GM12874 (cell line): Measurements from ENCODE around the gene NKX3-2.

Source experiments
- TF ChIP-seq, protein P1 (sequence below): IDR thresholded peaks from 2 replicates; pipeline ENCODE4 v1.5.1; 2011; ENCODE audit warnings: low read depth, mild to moderate bottlenecking, control low read depth, low read length, moderate library complexity; ENCODE audit not compliant: insufficient read depth

The NKX3-2 gene

DNA sequence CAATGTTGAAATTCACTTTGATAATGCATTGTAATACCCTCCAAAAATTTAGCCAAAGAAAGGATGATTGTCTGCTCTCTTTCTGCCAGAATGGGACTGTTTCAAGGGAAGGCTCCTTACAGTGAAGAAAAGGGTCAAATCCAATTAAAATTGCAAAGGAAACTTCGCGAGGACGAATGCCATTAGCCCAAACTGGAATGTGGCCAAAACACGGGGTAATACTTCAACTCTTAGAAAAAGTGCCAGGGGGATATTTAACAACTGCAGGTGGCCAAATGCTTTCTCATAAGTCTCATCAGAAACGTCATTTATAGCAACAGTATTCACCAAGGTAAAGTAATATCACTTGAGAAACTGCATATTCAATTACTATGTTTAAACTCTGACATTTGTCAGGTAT, 29.0 kb downstream of the NKX3-2 start:
- TF ChIP-seq, protein P1, sequence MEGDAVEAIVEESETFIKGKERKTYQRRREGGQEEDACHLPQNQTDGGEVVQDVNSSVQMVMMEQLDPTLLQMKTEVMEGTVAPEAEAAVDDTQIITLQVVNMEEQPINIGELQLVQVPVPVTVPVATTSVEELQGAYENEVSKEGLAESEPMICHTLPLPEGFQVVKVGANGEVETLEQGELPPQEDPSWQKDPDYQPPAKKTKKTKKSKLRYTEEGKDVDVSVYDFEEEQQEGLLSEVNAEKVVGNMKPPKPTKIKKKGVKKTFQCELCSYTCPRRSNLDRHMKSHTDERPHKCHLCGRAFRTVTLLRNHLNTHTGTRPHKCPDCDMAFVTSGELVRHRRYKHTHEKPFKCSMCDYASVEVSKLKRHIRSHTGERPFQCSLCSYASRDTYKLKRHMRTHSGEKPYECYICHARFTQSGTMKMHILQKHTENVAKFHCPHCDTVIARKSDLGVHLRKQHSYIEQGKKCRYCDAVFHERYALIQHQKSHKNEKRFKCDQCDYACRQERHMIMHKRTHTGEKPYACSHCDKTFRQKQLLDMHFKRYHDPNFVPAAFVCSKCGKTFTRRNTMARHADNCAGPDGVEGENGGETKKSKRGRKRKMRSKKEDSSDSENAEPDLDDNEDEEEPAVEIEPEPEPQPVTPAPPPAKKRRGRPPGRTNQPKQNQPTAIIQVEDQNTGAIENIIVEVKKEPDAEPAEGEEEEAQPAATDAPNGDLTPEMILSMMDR: no peak

DNA sequence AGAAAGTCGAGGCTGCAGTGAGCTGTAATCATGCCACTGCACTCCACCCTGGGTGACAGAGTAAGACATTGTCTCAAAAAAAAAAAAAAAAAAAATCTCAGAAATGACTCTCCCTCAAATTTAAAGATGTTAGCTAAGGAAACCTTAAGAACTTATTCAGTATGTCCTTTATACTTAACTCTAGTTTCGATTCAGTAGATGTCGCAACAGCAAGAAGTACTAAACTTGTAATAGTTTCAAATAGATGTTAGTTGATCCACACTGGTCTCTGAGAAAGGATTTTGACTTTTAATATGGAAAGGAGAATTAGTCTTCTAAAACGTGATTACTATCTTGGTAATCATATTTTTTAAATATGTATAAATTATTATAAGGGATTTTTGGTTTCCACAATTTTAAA, 29.6 kb downstream of the NKX3-2 start:
- TF ChIP-seq, protein P1: no peak

DNA sequence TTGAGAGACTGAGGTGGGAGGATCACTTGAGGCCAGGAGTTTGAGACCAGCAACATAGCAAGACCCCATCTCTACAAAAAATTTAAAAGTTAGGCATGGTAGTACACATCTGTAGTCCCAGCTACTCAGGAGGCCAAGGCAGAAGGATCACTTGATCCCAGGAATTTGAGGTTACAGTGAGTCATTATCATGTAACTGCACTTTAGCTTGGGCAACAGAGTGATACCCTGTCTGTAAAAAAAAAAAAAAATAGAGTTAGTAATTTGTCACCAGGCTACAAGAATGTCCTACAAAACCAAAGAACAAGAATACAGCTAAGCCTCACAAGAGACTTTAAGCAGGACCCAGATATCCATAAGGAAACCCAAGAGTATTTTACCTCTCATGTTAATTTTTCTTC, 33.2 kb downstream of the NKX3-2 start:
- TF ChIP-seq, protein P1: no peak

DNA sequence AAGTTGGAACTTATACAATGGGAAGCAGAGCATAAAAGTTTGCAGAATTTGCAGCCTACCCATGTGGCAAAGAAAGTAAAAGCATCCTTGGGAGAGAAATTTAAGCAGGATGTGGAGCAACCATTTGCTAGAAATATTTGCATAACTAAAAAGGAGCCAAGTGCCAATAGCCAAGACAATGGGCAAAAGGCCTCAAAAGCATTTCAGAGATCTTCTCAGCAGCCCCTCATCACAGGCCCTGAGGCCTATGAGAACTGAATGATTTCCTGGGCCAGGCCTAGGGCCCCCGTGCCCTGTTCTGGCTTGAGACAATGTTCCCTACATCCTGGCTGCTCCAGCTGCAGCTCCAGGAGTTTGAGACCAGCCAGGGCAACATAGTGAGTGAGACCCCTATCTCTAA, 34.9 kb downstream of the NKX3-2 start:
- TF ChIP-seq, protein P1: no peak

DNA sequence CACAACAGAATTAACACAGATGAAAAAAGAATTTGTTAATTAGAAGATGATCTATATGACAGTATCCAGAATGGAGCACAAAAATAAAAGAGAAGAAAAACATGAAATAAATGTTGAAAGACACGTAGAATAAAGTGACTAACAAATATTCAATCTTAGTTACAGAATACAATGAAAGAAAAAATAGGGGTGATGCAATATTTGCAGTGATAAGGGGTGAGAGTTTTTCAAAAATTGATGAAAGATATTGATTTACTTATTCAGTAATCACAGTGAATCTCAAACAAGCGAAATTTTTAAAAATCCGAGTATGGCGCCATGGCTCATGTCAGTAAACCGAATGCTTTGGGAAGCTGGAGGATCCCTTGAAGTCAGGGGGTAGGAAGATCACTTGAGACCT, 39.9 kb downstream of the NKX3-2 start:
- TF ChIP-seq, protein P1: no peak

DNA sequence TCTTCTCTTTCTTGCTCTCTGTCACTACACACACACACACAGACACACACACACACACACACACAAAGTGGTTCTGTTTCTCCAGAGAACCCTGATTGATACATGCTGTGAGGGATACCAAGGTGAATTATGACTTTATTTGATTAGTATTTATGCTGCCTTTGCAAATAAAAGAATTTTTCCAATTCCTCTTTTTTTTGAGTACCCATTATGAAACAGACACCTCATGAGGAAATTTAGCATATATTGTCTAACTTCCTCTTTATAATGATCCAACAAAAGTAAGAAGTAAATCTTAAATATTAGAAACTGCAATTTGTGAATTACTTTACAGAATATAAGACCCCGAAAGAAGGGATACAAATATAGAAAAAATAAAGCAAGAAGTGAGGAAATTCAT, 45.8 kb downstream of the NKX3-2 start:
- TF ChIP-seq, protein P1: no peak

DNA sequence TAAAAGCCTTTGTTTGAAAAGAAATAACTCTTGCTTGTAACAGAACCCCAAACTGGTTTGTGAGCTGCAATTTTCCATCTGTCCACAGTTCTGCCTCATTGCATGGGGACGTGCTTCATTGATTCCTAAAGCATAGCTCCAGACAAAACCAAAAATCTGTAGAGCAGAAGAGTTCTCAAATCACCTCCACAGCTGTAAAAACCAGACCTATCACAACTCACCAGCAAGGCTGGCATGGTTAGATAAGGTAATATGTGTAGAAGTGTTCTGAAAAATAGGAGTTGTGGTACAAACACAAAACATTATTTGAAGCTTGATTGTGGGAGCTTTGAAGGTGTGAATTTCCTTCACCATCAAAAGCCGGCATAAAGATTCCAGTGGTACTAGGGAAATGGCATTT, 47.7 kb downstream of the NKX3-2 start:
- TF ChIP-seq, protein P1: no peak

DNA sequence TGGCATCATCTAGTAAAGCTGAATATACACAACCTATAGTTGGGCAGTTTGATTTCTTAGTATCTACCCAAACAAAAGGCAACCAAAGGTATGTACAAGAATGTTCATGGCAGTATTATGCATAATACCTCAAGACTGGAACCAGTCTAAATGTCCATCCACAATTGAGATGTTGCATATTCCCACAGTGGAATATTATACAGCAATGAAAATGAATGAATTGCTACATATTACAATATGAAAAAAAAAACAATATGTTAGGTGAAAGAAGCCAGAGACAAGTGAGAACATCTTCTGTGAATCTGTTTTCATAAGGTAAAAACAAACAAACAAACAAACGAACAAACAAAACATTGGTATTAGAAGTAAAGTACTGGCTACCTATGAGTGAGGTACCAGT, 48.6 kb downstream of the NKX3-2 start:
- TF ChIP-seq, protein P1: no peak
